GM12874 (cell line): ENCODE data around the gene ZSCAN26.

Experiments used
- CTCF ChIP-seq: IDR thresholded peaks from 2 replicates; pipeline ENCODE4 v1.5.1; 2011; ENCODE audit warnings: low read depth, mild to moderate bottlenecking, control low read depth, low read length, moderate library complexity; ENCODE audit not compliant: insufficient read depth

ZSCAN26 gene

GRCh38 chr6:28266962-28267694, at the start of gene ZSCAN26:
Gene ZSCAN26 (plus strand): TSS chr6:28267143. CDS start chr6:28271920, 4,777 bp downstream.
- TF ChIP-seq CTCF = no peak

GRCh38 chr6:28217890-28218289, 49.1 kb upstream of the ZSCAN26 start:
- no peak for TF ChIP-seq CTCF

- no peak for TF ChIP-seq CTCF
Measured at GRCh38 chr6:28218312-28219248, 48.4 kb upstream of the ZSCAN26 start.

DNA sequence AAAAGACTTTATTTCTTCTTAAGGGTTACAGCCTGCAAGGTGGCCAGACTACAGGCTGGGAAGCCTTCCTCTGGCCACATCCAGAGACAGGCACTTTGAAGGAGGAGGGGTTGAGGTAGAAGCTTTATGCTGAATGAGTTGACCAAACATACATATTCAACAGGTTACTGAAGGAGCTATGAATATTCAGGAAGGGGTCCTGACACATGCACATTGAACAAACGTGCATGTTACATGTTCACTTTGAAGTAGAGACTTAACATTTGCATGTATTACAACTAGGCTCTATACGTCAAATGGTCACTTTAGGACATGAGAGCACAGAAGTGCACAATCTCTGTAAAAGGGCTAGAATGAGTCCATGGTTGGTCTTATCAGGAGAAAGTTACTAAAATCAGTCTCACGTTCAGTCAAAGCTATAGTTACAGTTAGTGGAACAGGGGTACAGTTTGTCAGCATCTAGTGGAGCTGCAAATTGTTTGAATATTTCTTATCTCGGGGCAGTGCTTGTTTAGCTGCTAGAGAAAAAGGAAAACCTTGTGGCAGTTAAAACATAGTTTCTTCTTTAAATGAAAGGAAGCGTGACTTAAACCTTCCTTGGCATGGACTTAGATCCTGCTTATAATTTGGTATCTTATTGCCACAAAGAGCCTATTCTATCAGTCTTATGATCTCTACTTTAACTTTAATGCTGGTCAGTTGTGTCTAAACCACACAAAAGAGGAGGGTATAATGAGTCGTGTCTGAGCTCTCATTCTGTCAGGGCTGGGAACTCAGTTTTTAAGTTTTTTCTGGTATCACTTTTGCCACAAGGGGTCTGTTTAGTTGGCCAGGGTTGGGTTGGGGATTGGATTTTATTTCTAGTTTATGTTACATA, 46.4 kb upstream of the ZSCAN26 start:
- no peak for TF ChIP-seq CTCF

GRCh38 chr6:28224131-28225055, 42.5 kb upstream of the ZSCAN26 start:
- no peak for TF ChIP-seq CTCF

GRCh38 chr6:28225056-28225834, 41.7 kb upstream of the ZSCAN26 start, which contains the start of gene ZSCAN9:
Gene ZSCAN9 (plus strand): TSS chr6:28225275. CDS start chr6:28227085, 1,810 bp downstream.
- no peak for TF ChIP-seq CTCF
